GM12892 (cell line): Measurements from ENCODE around the gene TNFRSF6B.
A peak's percentile ranks its signal among the peaks of the same experiment; 100 is the strongest.

Experiments
- DNase-seq: peaks from one replicate; pipeline ENCODE4 v3.0.0; 2011; ENCODE audit not compliant: insufficient read length
- FAIRE-seq: peaks from 2 replicates; lab custom pipeline; 2011; peaks lifted over from hg19 to GRCh38; lab: Jason Lieb, UNC
- POLR2A ChIP-seq: IDR thresholded peaks from 2 replicates; pipeline ENCODE4 v1.6.1; 2011; ENCODE audit warnings: low read depth, low read length, control low read depth
- POLR2AphosphoS5 ChIP-seq: IDR thresholded peaks from 2 replicates; pipeline ENCODE4 v1.6.1; 2011; ENCODE audit warnings: low read depth, low read length, control low read depth
- TAF1 ChIP-seq: IDR thresholded peaks from 2 replicates; pipeline ENCODE4 v1.6.1; 2011; ENCODE audit warnings: low read depth, mild to moderate bottlenecking, control low read depth, low read length, borderline replicate concordance

The TNFRSF6B gene

GRCh38 chr20:63680427-63680826 lies 16.0 kb upstream of the TNFRSF6B start:
- no peak for FAIRE-seq
- no peak for DNase-seq
- no peak for TF ChIP-seq POLR2A
- no peak for TF ChIP-seq TAF1
- no peak for TF ChIP-seq POLR2AphosphoS5

DNA sequence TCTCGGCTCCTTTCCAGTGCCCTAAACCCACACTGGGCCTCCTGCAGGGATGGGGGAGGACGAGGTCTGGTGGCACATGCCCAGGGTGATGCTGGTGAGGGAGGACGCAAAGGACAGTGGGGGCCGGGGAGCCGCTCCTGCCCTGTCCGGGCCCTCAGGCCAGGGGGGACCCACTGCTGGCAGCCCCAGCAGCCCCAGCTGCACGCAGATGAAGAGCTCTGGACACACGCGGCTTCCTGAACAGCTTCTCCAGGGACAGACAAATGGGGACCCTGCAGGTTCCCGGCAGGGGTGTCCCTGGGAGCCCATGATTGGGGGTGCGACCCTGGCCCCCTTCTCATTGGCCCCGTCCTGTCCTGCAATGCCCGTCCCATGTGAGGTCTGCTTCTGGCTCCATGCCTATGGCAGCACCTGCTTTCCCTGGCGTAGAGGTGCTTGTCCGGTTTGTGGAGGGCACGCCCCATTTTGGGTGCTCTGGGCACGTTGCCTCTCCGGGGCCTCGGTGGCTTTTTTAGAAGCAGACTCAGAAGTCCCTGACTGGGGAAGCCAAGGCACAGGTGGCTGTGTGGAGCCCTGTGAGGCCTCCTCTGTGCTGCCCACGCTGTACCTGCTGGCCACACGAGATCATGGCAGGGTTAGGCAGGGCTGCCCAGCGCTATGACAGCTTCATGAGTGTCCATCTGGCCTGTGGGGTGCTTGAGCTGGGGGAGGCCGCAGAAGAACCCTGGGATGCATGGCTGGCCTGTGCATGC lies 15.4 kb upstream of the TNFRSF6B start:
- TF ChIP-seq POLR2A (no peak), POLR2AphosphoS5 (no peak), TAF1 (no peak)
- DNase-seq: no peak
- FAIRE-seq: no peak

DNA sequence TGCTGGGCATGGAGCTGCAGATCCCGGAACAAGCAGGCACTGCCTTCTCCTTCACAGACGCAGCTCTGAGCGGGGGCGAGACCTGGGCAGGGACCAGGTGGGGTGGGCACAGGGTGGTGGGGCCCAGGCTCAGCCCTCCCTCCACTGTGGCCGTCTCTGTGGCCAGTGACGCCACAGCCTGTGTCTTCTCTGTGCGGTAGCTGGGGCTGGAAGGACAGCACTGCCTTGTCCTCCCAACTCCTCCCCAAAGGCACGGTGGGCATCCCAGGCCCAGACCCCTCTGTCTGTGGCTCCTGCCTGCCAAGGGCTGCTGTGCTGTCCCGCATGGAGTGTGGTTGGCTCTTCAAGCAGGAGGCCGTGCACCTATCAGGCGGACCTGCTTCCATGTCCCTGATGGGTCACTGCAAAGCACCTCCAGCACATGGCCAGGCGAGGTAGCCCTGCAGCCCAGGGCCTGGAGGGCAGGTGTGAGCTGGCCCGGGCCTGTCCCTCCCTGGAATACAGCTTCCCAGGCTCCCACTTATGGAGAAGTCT lies 14.8 kb upstream of the TNFRSF6B start:
- TF ChIP-seq POLR2A: no peak
- TF ChIP-seq POLR2AphosphoS5: no peak
- no peak for TF ChIP-seq TAF1
- no peak for FAIRE-seq
- no peak for DNase-seq

DNA sequence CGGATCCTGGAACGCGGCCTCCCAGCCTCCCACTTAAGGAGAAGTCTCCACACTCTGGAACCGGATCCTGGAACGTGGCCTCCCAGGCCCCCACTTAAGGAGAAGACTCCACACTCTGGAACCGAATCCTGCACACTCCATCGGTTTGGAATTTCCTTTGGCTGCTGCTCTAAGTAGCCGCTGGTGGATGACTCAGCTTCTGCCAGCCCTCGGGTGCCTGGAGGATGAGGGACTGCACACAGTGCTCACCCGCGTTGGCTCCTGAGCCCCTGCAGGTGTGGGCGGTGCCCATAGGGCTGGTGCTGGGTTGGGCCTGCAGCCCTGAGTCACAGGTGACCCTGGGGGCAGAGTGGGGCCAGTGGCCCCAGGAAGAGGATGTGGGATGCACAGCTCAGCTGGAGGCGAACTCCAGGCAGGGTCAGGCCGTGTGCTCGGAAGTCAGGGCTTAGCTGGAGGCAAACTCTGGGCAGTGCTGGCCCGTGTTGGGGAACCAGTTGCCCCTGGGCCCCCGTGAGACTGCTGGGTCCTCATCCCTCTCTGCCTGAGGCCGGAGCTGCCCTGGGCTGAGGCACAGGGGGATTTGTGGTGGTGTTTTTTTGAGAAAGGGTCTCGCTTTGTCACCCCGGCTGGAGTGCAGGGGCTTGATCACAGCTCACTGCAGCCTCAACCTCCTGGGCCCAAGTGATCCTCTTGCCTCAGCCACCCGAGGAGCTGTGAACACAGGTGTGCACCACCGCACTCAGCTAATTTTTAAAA lies 13.9 kb upstream of the TNFRSF6B start:
- DNase-seq (no peak), FAIRE-seq (no peak)
- TF ChIP-seq POLR2A: no peak
- TF ChIP-seq TAF1: no peak
- no peak for TF ChIP-seq POLR2AphosphoS5

- DNase-seq: no peak
- no peak for FAIRE-seq
- TF ChIP-seq TAF1: no peak
- 0 out of 2 replicates have a peak, but pooled peaks have one; percentile 30 for TF ChIP-seq POLR2AphosphoS5
- TF ChIP-seq POLR2A: no peak
Measured at GRCh38 chr20:63685269-63686026, 11.0 kb upstream of the TNFRSF6B start.

GRCh38 chr20:63686094-63686491 lies 10.4 kb upstream of the TNFRSF6B start:
- DNase-seq: no peak
- no peak for TF ChIP-seq POLR2A
- no peak for TF ChIP-seq TAF1
- TF ChIP-seq POLR2AphosphoS5: no peak; the same call in 1 of the 2 replicates
- FAIRE-seq: no peak

GRCh38 chr20:63686492-63687321 lies 9.7 kb upstream of the TNFRSF6B start:
- no peak for FAIRE-seq
- no peak for TF ChIP-seq TAF1
- no peak for TF ChIP-seq POLR2A
- TF ChIP-seq POLR2AphosphoS5: no peak
- DNase-seq: no peak

GRCh38 chr20:63687419-63688178 lies 8.9 kb upstream of the TNFRSF6B start:
- DNase-seq: no peak
- TF ChIP-seq POLR2A: no peak
- TF ChIP-seq TAF1: no peak
- no peak for TF ChIP-seq POLR2AphosphoS5
- no peak for FAIRE-seq

GRCh38 chr20:63688228-63689045 lies 8.0 kb upstream of the TNFRSF6B start:
- no peak for TF ChIP-seq POLR2AphosphoS5
- no peak for TF ChIP-seq POLR2A
- no peak for TF ChIP-seq TAF1
- FAIRE-seq (no peak), DNase-seq (no peak)
